Measurements from ENCODE around the gene HABP4. TPM values are rescaled to one million over a fixed set of nuclear protein-coding genes. Genes with fewer than 3 reads are reported as not detected.

The HABP4 gene
- total RNA-seq, 1 experiment from 2014 or later, result 9.8 TPM

GRCh38 chr9:96417051-96417586 lies 32.9 kb upstream of the HABP4 start (continued):
- TF ChIP-seq CDX4 (CRISPR knock-in tag; IDR thresholded peaks at IDR 0.05; ENCODE audit: borderline replicate concordance) (no peak), TEAD1 (CRISPR knock-in tag; IDR thresholded peaks at IDR 0.05) (peak; percentile 88), ZNF512 (CRISPR knock-in tag; IDR thresholded peaks at IDR 0.05; ENCODE audit: borderline replicate concordance) (no peak), ZNF281 (CRISPR knock-in tag; IDR thresholded peaks at IDR 0.05) (no peak), NR1H2 (CRISPR knock-in tag; IDR thresholded peaks at IDR 0.05) (no peak), ESRRA (CRISPR knock-in tag; IDR thresholded peaks at IDR 0.05; ENCODE audit: borderline replicate concordance) (no peak), EMX1 (CRISPR knock-in tag; IDR thresholded peaks at IDR 0.05) (no peak), ZNF671 (CRISPR knock-in tag; IDR thresholded peaks at IDR 0.05) (no peak), GABPB1 (CRISPR knock-in tag; IDR thresholded peaks at IDR 0.05) (peak; percentile 74), AFF4 (CRISPR knock-in tag; IDR thresholded peaks at IDR 0.05; ENCODE audit: borderline replicate concordance) (no peak), ZSCAN18 (CRISPR knock-in tag; IDR thresholded peaks at IDR 0.05) (no peak), PRRX2 (CRISPR knock-in tag; IDR thresholded peaks at IDR 0.05) (no peak), ELF4 (CRISPR knock-in tag; IDR thresholded peaks at IDR 0.05; ENCODE audit: low read depth) (no peak), ZBTB21 (CRISPR knock-in tag; IDR thresholded peaks at IDR 0.05; ENCODE audit: borderline replicate concordance) (peak; percentile 49; the same call in 1 of the 2 replicates), FOXP4 (CRISPR knock-in tag; IDR thresholded peaks at IDR 0.05) (no peak), TCF7 (CRISPR knock-in tag; IDR thresholded peaks at IDR 0.05; ENCODE audit: low read depth) (no peak)
